Stimulated activated CD4-positive, alpha-beta T cell treated with anti-CD3 and anti-CD28 coated beads, Interleukin-15, amount 100 ng/mL, for 24 hours (primary cell): ENCODE data around the gene BCL7C.

Experiments
- DNase-seq: peaks from one replicate; pipeline ENCODE4 v3.0.0-alpha.2; 2020

The BCL7C gene

DNA sequence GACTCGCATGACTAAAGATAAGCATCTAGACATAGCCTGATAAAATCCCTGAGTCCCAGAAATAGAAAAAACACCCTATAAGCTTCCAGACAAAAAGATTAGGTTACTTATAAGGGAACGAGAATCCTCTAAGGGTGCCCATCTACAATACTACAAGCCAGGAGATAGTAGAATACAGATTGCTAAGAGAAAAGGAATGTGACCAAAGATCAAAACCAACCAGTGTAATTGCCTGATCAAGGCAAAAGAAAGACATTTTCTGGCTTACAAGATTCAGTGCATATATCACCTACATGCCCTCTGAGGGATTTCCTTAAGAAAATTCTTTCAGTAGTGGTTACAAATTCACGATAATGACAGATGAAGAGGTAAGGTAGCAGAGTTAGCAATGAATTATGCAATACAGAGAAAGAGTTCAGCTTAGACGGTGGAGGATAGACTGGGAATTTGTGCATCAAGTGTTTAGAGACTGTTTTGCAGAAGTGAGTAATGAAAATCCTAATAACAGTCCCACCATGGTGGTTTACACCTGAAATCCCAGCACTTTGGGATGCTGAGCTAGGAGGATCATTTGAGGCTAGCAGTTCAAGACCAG lies 35.0 kb downstream of the BCL7C start:
- DNase-seq: no peak

DNA sequence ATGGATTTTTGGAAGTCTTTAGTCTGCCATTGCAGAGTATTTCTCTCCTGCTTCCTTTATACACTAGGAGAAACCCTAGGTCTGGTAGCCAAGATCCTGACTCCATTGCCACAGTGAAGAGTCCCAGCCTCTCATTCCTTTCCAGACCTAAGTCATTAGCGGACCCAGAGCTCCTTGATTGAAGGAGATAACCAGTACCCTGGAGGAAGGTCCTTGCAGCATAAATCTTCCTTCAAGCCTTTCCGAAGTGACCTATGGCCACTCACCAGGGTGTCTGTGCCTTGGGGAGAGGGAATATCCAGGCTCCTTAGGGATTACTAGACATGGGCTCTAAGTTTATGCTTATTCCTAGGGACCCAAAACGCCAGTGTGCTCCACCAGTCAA lies 35.8 kb downstream of the BCL7C start:
- no peak for DNase-seq

DNA sequence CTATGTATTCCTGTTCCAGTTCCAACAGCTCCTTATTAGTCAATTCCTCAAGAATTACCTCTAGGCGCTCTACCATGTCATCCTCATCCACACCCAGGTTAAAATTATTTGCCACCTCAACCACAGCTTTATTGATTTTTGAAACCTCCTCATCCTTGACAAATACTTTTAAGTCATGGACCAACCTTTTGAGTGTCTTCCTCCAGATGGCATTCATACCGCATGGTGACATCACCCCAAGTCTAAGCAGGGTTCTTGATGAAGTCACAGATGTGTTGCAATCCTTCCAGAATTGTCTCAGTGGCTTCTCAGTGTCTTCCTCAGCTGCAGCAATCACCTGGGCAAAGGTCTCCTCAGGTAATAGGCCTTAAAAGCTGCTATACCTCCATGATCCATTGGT lies 40.1 kb downstream of the BCL7C start:
- DNase-seq: no peak

DNA sequence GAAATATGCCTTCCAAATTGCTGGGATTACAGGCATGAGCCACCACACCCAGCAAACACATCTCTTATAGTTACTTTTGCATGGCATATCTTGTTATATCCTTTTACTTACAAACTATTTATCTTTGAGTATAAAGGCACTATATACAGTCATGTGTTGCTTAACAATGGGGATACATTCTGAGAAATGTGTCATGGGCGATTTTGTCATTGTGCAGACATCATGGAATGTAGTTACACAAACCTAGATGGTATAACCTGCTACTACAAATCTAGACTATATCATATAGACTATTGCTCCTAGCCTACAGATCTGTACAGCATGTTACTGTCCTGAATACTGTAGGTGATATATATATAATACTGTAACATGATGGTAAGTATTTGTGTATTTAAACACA lies 43.6 kb downstream of the BCL7C start:
- no peak for DNase-seq

GRCh38 chr16:30846649-30847402 lies 47.1 kb downstream of the BCL7C start:
- no peak for DNase-seq

- DNase-seq: peak; percentile 88
These were observed 49.0 kb downstream of the BCL7C start for GRCh38 chr16:30844671-30845449.

GRCh38 chr16:30844346-30844670 lies 49.6 kb downstream of the BCL7C start:
- DNase-seq: no peak

DNA sequence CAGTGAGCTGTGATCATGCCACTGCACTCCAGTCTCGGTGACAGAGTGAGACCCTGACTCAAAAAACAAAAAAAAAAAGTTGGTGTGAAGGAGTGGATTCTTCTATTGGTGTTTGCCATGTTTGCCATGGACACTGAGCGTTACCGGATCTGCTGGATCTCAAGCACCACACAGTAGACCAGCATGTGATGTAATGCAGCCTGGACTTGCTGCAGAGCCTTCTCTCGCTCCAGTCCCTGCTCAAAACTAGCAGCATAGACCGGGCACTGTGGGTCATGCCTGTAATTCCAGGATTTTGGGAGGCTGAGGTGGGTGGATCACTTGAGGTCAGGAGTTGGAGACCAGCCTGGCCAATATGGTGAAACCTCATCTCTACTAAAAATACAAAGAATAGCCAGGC lies 50.4 kb downstream of the BCL7C start:
- no peak for DNase-seq

DNA sequence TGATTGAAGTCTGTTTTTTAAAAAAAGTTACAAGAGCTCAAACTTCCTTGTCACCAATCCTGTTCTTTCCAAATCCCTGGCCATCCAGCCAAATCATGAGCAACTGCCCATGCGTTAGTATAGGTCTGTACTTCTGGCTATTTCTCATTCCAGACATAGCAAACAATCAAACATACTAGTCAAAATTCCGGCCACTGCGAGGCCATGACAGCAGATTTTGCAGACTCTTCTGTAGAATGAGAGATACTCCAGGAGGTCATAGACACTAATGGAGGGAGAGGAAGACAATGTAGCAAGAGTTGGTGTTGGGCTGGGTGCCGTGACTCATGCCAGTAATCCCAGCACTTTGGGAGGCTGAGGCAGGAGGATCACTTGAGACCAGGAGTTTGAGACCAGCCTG lies 50.9 kb downstream of the BCL7C start:
- no peak for DNase-seq

GRCh38 chr16:30841332-30841731 lies 52.5 kb downstream of the BCL7C start:
- DNase-seq: no peak

GRCh38 chr16:30840611-30841010 lies 53.3 kb downstream of the BCL7C start:
- DNase-seq: no peak

- DNase-seq: no peak
These were observed 54.2 kb downstream of the BCL7C start for GRCh38 chr16:30839523-30840227.

- DNase-seq: no peak
These were observed 54.9 kb downstream of the BCL7C start for GRCh38 chr16:30838876-30839471.

- no peak for DNase-seq
These were observed 56.0 kb downstream of the BCL7C start for GRCh38 chr16:30837904-30838303.
